H1 (cell line): ENCODE data around the gene DCN. TPM values are rescaled to one million over a fixed set of nuclear protein-coding genes. Genes with fewer than 3 reads are reported as not detected.

ENCODE experiments used
- CHD2 ChIP-seq: IDR thresholded peaks from 2 replicates; pipeline ENCODE4 v1.6.1; 2012; ENCODE audit warnings: low read length, improper control_type of control experiment
- SIRT6 ChIP-seq: IDR thresholded peaks from one replicate; pipeline ENCODE4 v1.7.1; 2012; ENCODE audit warnings: low read length, inconsistent platforms
- polyA plus RNA-seq, 7 experiments: library from polyadenylated mRNA; depleted of rRNA in 3 of 7; stranded (reverse) in 5 of 7; unstranded in 2 of 7; fragments of >200 nt in 5 of 7; fragments of 200-250 nt in 2 of 7; gene quantifications; 1 replicate in 5 of 7; 2 replicates in 1 of 7; 4 replicates in 1 of 7; pipeline versions ENCODE4 v1.2.1 to v1.2.3, GENCODE V29; 2011 to 2013; ENCODE audit warnings: missing spikeins in 2 of 7, mixed read lengths in 2 of 7
- total RNA-seq: library from RNA; stranded (reverse); fragmentation: NEBNext Ultra II Directional; extraction: Animal tissue kit (Norgen Biotek cat#: 25700); gene quantifications from 2 replicates; pipeline ENCODE4 v1.2.1, GENCODE V29; 2021
- TF ChIP-seq, protein P1 (sequence below): fragments of 300-600 bp; sonication (generic); IDR thresholded peaks from 2 replicates; pipeline ENCODE4 v1.7.1; 2012; ENCODE audit warnings: low read length, moderate library complexity, mild to moderate bottlenecking, inconsistent platforms; ENCODE audit not compliant: insufficient replicate concordance

Gene DCN
- total and polyA plus RNA-seq, 2 of the 8 experiments (the other 6 are each of a cell fraction or from before 2014, with no cell fraction given): not detected

DNA sequence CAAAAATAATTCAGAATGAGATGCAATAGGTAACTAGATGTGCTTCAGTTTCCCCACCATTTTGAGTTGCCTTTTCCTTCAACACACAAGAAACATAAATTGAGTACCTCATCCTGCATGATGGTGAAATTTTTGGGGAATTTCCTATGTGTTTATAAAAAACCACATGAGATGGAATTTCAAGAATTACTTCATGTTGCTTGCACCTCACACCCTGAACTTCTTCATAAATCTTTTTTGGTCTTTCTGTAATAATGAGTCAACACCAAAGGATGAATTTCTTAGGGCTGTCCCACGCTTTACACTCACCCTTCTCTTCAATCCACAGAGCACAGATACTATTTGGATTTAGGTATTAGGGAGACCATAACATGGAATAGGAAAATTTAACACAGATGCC lies 48.7 kb downstream of the DCN start (continued):
- TF ChIP-seq, protein P1, sequence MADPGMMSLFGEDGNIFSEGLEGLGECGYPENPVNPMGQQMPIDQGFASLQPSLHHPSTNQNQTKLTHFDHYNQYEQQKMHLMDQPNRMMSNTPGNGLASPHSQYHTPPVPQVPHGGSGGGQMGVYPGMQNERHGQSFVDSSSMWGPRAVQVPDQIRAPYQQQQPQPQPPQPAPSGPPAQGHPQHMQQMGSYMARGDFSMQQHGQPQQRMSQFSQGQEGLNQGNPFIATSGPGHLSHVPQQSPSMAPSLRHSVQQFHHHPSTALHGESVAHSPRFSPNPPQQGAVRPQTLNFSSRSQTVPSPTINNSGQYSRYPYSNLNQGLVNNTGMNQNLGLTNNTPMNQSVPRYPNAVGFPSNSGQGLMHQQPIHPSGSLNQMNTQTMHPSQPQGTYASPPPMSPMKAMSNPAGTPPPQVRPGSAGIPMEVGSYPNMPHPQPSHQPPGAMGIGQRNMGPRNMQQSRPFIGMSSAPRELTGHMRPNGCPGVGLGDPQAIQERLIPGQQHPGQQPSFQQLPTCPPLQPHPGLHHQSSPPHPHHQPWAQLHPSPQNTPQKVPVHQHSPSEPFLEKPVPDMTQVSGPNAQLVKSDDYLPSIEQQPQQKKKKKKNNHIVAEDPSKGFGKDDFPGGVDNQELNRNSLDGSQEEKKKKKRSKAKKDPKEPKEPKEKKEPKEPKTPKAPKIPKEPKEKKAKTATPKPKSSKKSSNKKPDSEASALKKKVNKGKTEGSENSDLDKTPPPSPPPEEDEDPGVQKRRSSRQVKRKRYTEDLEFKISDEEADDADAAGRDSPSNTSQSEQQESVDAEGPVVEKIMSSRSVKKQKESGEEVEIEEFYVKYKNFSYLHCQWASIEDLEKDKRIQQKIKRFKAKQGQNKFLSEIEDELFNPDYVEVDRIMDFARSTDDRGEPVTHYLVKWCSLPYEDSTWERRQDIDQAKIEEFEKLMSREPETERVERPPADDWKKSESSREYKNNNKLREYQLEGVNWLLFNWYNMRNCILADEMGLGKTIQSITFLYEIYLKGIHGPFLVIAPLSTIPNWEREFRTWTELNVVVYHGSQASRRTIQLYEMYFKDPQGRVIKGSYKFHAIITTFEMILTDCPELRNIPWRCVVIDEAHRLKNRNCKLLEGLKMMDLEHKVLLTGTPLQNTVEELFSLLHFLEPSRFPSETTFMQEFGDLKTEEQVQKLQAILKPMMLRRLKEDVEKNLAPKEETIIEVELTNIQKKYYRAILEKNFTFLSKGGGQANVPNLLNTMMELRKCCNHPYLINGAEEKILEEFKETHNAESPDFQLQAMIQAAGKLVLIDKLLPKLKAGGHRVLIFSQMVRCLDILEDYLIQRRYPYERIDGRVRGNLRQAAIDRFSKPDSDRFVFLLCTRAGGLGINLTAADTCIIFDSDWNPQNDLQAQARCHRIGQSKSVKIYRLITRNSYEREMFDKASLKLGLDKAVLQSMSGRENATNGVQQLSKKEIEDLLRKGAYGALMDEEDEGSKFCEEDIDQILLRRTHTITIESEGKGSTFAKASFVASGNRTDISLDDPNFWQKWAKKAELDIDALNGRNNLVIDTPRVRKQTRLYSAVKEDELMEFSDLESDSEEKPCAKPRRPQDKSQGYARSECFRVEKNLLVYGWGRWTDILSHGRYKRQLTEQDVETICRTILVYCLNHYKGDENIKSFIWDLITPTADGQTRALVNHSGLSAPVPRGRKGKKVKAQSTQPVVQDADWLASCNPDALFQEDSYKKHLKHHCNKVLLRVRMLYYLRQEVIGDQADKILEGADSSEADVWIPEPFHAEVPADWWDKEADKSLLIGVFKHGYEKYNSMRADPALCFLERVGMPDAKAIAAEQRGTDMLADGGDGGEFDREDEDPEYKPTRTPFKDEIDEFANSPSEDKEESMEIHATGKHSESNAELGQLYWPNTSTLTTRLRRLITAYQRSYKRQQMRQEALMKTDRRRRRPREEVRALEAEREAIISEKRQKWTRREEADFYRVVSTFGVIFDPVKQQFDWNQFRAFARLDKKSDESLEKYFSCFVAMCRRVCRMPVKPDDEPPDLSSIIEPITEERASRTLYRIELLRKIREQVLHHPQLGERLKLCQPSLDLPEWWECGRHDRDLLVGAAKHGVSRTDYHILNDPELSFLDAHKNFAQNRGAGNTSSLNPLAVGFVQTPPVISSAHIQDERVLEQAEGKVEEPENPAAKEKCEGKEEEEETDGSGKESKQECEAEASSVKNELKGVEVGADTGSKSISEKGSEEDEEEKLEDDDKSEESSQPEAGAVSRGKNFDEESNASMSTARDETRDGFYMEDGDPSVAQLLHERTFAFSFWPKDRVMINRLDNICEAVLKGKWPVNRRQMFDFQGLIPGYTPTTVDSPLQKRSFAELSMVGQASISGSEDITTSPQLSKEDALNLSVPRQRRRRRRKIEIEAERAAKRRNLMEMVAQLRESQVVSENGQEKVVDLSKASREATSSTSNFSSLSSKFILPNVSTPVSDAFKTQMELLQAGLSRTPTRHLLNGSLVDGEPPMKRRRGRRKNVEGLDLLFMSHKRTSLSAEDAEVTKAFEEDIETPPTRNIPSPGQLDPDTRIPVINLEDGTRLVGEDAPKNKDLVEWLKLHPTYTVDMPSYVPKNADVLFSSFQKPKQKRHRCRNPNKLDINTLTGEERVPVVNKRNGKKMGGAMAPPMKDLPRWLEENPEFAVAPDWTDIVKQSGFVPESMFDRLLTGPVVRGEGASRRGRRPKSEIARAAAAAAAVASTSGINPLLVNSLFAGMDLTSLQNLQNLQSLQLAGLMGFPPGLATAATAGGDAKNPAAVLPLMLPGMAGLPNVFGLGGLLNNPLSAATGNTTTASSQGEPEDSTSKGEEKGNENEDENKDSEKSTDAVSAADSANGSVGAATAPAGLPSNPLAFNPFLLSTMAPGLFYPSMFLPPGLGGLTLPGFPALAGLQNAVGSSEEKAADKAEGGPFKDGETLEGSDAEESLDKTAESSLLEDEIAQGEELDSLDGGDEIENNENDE: no peak
- TF ChIP-seq SIRT6: no peak
- no peak for TF ChIP-seq CHD2
